LHCN-M2 (cell line): ENCODE data around the gene MYMK. TPM values are rescaled to one million over a fixed set of nuclear protein-coding genes. Genes with fewer than 3 reads are reported as not detected.

Experiments
- DNase-seq: peaks from one replicate; pipeline ENCODE4 v3.0.0-alpha.2; 2012; ENCODE audit warnings: low read depth
- total RNA-seq: library from RNA; depleted of rRNA; stranded (reverse); fragments of >200 nt; gene quantifications from 2 replicates; pipeline ENCODE4 v1.2.3, GENCODE V29; 2014

Gene MYMK
- total RNA-seq, 1 experiment from 2014 or later, result 0.63 TPM

DNA sequence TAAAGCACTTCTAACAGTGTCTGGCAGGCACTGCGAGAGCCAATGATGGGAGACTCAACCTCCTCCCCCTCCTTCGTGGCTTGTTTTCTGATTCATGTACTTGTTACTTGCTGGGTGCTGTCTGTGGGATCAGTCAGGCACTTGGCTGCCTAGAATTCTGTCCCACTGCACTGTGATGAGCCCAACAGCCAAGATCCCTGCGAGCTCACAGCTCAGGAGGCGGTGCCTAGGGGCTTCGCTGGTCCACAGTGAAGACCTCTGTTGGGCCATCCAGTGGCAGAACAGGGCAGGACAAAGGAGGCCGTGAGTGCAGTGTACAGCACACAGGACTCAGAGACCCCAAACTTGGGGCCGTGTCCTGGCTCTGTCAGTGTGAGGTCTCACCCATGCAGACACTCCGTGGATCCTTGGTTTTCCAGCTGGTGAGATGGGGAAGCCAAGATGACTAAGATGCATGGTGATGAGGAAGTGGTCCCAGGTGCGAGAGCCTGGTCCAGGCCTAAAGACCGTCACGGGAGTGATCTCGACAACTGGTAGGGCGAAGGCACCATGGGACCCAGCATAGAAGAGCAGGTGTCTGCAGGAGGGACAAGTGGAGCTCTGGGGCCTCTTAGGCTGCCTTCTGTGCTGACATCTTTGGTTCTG, 19.5 kb downstream of the MYMK start:
- DNase-seq, result peak; percentile 35

DNA sequence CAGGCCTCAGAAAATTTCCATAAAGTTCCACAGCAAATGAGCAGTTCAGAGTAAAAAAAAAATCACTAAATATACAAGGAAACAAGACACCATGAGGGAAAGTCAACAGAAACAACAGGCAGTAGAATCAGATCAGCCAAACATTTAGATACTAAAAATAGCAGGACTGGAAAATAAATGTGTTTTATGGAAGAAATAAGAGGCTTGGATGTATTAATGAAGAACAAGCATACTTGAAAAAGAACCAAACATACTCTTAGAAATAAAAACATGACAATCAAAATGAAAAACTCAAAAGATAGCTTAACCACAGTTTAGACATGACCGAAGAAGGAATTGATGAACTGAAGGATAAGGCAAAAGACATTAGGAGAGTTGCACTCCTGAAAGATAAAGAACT, 22.6 kb downstream of the MYMK start:
- no peak for DNase-seq

DNA sequence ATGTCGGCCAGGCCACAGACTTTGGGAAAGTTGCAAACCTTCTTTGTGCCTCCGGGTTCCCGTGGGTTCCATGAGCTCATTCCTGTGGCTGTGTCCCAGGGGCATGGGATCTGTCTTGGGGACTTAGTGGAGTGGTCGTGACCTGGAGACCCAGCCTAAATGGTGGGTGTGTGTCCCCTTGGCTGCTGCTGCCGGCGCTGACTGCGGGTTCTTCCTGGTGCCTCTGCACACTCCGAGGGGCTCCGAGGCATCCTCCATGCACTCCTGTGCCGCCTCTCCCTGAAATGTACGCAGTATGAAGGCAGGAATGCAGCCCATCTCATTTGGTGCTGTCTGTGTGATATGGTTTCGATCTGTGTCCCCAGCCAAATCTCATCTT, 24.9 kb downstream of the MYMK start:
- DNase-seq, result no peak

DNA sequence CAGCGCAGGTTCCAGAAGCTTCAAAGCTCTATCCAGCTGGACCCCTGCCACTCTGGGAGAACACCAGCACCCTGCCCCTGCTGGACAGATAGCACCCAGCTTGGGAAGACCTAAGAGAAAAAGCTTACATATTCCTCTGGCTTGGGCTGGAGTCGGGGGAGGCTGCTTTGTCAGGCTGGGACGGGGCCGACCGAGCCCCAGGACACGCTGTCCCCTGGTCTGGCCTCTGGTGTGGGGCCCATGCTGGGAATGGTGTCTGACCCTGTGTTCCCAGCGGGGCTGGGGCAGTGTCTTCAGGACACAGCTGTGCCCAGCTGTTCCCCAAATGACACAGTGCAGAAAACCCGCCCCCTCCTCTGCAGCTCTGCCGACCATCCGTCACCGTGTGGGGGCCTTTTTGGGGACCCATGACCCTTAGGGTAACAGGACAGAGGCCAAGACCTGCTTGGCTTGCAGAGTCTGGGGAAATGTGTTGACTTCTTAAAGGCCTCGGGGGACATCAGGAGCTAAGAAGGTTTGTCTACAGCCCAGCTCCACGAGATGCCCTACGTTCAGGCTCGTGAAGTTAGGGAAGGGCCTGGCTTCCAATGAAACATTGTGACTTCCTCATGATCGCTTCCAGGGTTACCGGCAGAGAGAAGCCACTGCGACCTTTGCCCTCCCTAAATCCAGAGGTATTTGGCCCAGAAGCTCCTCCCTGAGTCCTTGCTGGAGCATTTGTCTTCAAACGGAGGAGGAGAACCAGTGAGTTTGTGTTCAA, 25.4 kb downstream of the MYMK start:
- no peak for DNase-seq

DNA sequence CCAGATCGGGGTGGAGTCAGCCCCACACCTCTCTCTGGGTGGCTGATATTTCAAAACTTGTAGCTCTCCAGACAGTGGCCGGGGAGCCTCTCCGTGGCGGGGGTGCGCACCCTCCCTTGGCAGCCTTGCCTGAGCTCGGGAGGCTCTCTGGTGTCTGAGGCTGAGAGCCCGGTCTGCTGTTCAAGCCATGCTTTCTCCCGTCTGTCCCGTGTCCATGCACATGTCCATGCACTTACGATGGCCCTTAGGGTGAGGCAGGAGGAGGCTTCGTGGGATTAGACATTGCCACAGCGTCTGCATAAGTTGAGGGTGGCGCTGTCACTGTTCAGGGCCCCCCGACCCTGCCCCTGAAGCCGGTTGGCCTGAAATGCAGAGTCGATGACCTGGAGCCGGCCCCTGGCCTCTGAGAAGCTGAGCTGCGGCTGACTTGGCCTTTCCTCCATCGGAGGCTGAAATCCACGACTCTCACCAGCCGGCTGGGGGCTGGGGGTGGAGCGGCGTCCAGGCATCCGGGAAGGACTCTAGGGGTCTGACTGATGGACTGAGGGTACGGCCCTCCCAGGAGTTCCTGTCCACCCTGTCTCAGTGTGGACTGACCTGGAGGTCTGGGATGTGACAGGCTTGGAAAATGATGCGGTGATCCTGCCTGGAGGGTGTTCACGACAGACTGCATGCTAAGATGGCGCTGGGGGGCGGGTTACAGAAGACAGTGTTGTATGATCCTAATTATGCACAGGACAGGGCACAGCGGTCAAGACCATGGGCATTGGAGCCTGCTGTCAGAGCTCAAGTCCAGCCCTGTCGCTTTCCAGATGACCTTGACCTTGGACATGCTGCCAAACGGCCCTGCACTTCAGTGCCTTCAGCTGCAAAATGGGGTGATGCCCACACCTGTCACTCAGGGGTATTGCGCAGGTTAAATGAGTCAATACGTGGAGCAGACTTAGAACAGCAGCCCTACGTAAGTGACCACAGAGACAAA, 27.6 kb downstream of the MYMK start:
- DNase-seq, result no peak

DNA sequence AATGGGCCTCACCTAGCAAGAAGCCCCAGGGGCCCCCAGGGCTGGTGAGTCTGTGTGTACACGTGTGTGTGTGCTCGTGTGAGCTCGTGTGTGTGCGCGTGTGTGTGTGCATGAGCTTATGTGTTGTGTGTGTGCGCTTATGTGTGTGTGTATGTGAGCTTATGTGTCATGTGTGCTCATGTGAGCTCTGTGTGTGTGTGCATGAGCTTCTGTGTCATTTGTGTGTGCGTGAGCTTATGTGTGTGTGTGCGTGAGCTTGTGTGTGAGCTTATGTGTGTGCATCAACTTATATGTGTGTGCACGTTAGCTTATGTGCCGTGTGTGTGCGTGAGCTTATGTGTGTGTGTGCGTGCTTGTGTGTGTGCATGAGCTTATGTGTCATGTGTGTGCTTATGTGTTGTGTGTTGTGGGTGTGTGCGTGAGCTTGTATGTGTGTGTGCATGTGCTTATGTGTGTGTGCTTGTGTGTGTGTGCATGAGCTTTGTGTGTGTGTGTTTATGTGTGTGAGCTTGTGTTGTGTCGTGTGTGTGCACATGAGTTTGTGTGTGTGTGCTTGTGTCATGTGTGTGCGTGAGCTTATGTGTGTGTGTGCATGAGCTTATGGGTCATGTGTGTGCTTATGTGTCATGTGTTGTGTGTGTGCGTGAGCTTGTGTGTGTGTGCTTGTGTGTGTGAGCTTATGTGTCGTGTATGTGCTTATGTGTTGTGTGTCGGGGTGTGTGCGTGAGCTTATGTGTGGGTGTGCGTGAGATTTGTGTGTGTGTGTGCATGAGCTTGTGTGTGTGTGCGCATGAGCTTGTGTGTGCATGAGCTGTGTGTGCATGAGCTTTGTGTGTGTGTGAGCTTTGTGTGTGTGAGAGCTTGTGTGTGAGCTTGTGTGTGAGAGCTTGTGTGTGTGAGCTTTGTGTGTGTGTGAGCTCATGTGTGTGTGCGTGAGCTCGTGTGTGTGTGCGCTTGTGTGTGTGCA, 29.1 kb downstream of the MYMK start:
- DNase-seq, result no peak

DNA sequence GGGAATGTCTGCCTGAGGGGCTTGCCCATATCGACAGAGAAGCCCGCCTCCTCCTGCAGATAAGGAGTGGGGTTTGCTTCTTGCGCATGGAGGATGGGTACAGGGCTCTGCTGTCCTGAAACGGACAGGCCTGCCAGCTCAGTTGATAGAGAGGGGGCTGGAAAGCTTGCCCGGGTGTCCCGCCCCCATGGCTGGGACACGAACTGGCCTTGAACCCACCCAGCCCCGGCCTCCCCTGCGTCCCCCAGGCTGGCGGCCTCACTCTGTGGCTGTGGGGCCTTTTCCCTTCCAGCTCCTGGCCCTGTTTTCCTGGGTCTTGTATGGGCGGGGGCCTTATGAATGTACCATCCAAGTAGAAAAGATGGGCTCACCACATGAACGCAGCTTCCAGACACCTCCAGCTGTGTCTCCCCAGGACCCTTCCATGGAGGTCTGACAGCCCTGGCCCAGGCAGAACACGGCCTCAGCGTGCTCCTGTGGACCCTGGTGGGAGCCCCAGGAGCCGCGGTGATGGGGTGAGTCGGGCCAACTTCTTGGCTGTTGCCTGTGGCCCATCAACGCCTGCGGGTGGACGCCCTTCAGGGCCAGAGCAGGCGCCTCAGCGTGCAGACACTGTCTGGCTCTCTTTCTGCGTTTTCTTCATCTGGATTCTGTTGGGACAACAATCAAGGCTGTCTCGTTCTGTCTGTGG, 30.0 kb downstream of the MYMK start:
- DNase-seq, result no peak

DNA sequence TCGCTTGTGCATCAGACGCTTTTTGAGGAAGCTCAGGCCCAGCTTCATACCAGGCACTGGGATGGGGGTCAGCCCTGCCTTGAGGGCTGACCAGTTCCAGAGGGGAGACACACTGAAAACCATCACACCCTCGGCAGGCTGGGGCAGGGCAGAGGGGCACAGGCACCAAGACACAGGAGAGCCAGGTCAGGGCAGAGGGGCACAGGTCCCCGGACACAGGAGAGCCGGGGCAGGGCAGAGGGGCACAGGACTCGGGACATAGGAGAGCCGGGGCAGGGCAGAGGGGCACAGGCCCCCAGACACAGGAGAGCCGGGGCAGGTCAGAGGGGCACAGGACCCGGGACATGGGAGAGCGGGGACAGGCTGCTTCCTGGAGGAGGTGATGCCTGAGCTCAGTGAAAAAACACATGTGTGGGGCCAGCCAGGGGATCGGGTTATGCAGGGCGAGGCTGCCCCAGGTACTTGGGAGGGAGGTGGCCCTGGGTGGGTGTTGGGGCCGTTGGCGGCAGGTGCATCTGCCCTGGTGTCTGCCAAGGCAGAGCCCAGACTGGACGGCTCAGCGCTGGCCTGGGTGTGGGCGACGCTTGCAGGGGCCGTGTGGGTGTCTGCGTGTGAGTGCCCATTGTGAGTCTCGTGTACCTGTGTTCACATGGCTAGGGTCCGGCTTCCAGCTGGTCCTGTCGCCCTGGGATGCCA, 30.8 kb downstream of the MYMK start:
- DNase-seq, result no peak

DNA sequence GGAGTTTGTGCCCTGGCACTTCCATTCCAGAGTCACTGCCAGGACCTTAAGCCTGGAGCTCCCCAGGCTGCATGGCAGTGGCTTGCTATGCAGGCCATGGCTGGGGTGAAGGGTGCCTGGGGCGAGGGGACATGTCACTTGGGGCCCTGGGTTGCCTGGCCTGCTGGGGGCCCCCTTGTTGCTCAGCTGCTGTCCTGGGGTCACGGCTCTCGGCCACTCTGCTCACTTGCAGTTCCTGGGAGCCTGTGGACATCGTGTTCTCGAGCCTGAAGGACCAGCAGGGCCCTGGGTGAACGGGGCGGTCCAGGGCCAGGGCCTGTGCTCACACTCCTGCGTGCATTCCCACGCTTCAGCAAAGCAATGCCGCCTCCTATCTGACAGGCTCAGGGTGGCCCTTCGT, 31.3 kb downstream of the MYMK start:
- no peak for DNase-seq

DNA sequence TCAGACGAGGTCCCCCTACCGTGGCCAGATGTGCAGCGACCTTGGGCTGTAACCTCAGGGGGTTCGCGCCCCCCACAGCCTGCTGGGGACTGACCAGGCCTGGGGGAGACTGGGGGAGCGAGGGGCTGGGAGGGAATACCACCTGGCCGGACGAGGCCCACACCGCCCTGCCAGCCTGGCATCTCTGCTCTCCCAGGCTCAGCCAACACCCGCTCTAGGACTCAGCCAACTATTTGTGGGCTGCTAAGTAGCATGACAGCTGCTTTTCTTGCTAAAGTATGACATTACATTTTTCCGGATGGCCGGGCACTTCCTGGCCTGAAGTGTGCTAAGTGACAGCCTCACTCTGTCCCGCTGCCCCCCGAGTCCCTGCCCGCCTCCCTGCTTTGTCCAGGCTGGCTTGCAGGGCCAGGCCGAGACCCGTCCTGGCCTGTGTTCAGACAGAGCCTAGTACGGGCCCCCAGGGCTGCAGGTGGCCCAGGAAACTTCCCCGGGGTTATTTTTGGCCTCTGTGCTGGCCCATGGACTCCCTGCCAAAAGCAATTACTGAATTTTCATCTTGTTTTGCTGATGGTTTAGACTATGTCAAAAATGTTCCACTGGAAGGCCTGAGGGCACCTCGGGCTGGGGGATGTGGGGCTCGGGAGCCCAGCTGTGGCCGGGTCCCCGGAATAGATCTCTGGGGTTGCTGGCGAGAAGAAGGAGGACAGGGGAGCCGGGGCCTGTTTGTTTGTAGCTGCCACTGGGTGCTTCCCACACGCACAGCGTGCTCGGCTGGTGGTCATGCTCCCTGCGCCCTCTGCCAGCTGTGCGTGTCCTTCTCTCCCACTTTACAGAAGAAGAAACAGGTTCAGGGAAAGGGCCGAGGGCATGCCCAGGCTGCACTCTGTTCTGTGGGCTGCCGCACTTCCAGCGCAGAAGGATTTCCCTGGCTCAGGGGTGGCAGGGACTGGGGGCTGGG, 32.4 kb downstream of the MYMK start:
- DNase-seq, result peak; percentile 81

DNA sequence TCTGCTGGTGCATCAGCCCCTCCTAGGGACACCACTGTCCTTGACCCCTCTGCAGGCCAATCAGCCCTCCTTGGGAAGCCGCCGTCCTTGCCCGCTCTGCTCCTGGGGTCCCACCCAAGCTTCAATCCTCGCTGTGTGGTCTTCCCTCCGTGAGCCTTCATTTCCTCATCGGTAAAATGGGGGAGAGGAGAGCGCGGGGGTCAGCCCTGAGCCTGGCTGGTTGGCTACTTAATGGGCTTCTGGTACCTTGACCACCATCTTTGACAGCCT, 33.2 kb downstream of the MYMK start:
- no peak for DNase-seq

DNA sequence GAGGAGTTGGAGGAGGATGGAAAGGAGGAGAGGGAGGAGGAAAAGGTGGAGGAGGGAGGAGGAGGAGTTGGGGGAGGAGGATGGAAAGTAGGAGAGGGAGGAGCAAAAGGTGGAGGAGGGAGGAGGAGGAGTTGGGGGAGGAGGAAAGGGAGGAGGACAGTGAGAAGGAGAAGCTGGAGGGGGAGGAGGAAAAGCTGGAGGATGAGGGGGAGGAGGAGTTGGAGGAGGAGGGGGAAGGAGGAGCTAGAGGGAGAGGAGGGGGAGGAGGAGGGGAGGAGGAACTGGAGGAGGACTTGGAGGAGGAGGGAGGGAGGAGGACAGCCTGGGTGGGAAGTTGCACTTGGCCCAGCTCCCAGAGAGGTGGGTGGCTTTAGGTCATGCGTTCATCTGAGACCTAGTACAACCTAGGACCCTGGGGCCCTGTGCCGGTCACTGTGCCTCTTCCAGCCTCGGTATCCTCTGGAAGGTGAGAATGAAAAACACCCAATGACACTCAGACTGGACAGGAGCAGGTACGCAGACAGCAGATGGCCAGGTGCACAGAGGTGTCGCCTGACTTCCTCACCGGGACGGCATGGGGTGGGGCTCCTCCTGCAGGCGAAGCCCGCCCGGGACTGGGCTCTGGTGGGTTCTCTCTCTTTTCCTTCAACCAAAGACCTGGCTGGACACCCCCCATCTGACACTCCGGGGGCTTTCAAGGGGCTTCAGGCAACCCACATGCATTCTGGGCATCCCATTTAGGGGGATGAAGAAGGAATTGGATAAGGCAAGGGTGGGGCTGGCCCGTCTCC, 33.7 kb downstream of the MYMK start:
- DNase-seq, result no peak

DNA sequence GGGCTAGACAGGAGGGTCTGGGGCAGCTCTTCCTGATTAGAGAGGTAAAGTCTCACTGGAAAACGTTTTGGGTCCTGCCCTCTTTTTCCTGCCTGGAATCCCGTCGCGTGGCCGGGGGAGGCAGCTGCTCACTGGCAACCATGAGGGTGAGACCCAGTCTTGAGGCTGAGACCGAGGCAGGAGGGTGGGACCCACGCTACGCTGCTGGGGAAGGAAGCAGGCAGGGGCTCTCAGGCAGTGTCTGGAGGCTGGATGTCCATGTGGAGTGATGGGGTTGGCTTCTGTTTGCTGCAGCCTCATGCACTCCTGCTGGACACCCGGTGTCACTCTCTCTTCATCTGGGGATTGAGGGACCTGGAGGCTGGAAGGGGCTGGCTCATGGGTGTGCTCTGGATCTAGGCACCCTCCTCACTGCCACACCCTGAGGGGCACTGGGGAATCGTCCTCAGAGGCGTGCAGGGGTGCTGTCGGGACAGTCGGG, 34.5 kb downstream of the MYMK start:
- no peak for DNase-seq

DNA sequence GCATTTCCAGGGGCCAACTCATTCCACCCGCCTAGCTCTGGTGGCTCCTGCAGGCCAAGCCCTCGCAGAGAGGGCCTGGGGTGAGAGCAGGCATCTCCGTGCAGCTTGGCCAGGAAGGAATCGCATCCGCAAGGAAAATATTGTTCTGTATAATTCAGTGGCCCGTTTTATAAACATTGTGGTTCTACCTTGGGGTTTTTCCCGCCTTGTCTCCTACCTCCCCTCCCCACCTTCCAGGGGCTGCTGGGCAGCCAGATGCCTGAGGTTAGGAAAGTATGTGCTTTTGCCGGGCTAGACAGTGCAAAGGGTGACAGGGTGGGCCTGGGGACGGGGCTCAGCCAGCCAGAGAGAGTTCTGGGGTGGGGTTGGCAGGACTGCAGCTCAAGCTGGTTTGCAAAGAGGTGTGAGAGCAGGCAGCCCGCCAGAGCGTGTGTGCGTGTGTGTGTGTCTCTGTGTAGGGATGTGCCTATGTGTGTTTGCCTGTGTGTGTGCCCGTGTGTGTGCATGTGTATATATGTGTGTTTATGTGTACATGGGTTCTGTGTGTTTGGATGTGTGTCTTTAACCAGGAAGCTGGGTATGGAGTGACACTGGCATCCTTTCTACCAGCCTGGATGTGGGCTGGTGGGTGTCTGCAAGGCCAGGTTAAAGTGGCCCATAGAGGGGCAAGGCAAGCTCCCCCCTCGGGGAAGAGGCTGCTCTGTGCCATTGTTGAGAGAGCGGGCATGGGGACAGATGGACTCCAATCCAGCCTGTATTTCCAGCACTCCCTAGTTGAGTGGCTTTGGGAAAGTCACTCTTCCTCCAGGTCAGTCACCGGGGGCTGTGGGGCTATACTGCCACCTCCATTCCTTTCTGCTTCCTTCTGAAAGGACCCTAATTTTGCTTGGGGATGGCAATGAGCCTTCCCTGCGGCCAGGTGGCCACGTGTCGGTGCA, 35.2 kb downstream of the MYMK start:
- DNase-seq, result no peak

DNA sequence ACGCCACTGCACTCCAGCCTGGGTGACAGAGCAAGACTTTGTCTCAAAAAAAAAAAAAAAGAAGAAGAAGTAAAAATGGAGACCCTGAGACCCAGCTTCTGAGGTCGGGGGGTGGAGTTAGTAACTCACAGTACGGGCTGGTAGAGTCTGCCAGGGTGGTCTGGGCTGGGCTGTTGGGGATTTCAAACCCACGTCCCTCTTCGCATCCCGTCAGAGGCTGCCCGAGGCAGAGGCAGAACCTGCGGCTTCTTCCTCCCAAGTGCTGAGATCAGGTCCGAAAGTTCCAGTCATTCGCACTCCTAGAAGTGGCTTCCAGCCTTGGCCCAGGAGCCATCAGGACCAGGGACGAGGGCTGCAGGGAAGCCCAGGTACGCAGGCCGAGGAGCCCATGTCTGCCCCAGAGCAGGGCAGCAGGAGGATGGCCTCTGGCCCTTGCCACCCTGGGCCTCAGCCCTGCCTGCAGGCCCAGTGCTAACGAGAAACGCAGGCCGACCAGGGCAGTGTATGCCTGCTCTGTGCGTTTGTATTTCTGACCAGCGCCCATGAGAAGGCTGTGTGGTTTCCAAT, 36.0 kb downstream of the MYMK start:
- no peak for DNase-seq

DNA sequence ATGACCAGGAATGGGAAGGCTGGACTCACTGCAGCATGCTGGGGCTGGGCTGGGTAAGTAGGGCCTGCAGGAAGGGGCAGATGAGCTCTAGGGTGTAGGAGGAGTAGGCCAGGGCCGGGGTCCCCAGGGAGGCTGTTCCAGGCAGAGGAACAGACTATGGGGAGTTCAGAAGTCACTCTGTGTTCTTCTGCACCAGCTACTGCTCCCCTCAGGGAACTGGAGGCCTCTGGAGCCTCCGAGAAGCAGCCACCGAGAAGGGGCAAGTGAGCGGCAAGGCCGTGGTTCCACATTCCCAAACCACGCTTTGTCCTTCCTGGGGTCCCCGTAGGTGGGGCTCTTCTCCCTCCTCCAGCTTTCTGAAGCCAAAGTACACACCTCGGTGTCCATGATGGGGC, 37.4 kb downstream of the MYMK start:
- DNase-seq, result no peak
